WERI-Rb-1 (cell line): ENCODE data around the gene JAKMIP2.
A peak's percentile ranks its signal among the peaks of the same experiment; 100 is the strongest.

Experiments
- DNase-seq: peaks from one replicate; pipeline ENCODE4 v3.0.0-alpha.2; 2020
- H3K27ac ChIP-seq: fragments of 250-450 bp; sonication (Bioruptor Pico); 2 replicates; pipeline ENCODE4 v1.5.1; 2020; ENCODE audit warnings: mild to moderate bottlenecking, moderate library complexity
- H3K27me3 ChIP-seq: fragments of 250-450 bp; sonication (Bioruptor Pico); 2 replicates; pipeline ENCODE4 v1.5.1; 2021; ENCODE audit warnings: mild to moderate bottlenecking, low read depth, moderate library complexity; ENCODE audit not compliant: insufficient read depth, severe bottlenecking
- H3K36me3 ChIP-seq: fragments of 250-450 bp; sonication (Bioruptor Pico); 2 replicates; pipeline ENCODE4 v1.5.1; 2020; ENCODE audit warnings: mild to moderate bottlenecking, moderate library complexity
- H3K4me3 ChIP-seq: 2 replicates; pipeline ENCODE4 v1.5.1; 2011; ENCODE audit warnings: low read depth, mild to moderate bottlenecking, control low read depth, low read length
- H3K9me3 ChIP-seq: fragments of 250-450 bp; sonication (Bioruptor Pico); 2 replicates; pipeline ENCODE4 v1.5.1; 2021; ENCODE audit warnings: mild to moderate bottlenecking, moderate library complexity; ENCODE audit not compliant: severe bottlenecking
- TF ChIP-seq, protein P1 (sequence below): IDR thresholded peaks from 2 replicates; pipeline ENCODE4 v1.5.1; 2011; ENCODE audit warnings: low read depth, mild to moderate bottlenecking, control low read depth, inconsistent platforms, low read length

The JAKMIP2 gene

DNA sequence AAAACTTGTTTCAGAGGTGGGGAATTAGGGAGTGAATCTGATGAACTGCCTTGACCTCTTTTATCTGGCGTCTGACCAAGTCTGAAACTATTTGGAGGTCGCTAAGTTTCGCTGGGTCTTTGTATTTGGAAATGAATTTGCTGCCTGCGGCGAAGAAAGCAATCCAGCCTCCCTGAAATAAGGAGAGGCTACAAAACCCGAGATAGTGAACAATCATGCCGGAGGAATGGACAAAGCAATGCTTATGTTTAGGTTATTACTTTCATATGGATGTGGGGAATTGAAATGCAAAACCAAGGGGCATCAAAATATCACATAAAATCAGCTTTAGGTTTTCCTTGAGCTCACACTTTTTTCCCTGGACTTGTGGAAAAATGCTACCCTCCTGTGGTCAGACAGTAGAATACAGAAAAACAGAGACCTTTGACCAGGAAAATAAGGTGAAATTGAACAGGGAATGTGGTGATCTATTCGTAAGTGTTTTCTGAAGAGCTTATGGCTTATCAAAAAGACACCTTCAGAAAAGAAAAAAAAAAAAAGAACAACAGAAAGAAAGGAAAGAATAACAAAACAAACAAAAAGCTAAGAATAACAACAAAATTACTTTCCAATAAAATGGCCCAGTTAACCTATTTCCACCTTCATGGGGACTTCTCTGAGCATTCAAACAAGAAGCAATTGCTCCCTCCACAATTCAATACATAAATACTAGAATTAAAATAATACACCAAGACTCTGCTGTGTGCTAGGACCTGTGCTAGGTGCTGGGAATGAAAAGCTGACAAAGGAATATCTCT lies 204.1 kb downstream of the JAKMIP2 start:
- H3K4me3 ChIP-seq = no peak overlapping the region
- H3K27ac ChIP-seq = no peak overlapping the region
- TF ChIP-seq, protein P1, sequence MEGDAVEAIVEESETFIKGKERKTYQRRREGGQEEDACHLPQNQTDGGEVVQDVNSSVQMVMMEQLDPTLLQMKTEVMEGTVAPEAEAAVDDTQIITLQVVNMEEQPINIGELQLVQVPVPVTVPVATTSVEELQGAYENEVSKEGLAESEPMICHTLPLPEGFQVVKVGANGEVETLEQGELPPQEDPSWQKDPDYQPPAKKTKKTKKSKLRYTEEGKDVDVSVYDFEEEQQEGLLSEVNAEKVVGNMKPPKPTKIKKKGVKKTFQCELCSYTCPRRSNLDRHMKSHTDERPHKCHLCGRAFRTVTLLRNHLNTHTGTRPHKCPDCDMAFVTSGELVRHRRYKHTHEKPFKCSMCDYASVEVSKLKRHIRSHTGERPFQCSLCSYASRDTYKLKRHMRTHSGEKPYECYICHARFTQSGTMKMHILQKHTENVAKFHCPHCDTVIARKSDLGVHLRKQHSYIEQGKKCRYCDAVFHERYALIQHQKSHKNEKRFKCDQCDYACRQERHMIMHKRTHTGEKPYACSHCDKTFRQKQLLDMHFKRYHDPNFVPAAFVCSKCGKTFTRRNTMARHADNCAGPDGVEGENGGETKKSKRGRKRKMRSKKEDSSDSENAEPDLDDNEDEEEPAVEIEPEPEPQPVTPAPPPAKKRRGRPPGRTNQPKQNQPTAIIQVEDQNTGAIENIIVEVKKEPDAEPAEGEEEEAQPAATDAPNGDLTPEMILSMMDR = peak; percentile 46; the same call in 1 of the 2 replicates
- no peak for DNase-seq
- H3K9me3 ChIP-seq = peaks cover 4% of the 10 kb centered on the region
- no peaks in the 10 kb centered on the region for H3K27me3 ChIP-seq
- H3K36me3 ChIP-seq = no peaks in the 10 kb centered on the region

DNA sequence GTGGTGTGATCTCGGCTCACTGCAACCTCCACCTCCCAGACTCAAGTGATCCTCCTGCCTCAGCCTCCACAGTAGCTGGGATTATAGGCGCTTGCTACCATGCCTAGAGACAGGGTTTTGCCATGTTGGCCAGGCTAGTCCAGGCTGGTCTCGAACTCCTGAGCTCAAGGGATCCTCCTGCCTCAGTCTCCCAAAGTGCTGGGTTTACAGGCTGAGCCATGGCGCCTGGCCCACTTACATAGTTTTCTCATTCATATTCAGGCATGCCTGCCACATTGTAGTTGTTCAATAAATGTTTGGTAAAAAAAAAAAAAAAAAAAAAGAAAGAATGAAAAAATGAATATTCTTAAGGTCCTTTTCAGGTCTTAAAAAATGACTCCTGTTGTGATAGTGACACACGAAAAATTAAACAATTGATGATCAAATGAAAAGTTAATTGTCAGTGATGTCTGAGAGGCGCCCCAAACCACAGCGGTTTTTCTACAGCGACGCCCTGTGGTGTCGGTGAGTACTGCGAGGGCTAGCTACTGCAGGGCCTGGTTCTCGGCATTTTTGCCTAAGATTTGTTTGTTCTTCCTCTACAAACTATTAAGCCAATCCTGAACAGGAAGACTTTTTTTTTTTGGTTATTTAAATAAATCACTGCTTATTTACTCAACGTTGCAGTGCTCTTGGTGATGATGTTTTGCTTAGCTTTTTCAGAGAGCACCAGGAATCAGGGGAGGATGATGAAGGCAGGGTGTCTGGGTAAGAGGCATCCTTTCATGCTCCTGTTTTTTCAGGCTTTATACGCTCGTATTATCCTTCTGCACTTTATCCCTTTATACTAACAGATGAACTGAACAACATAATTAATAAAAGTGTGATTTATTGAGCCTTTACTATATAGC lies 205.6 kb downstream of the JAKMIP2 start:
- Histone ChIP-seq H3K4me3 (no peak overlapping the region), H3K27me3 (no peaks in the 10 kb centered on the region), H3K36me3 (no peaks in the 10 kb centered on the region), H3K9me3 (peaks cover 4% of the 10 kb centered on the region), H3K27ac (no peak overlapping the region)
- TF ChIP-seq, protein P1 = peak; percentile 81
- peak; percentile 64 for DNase-seq

DNA sequence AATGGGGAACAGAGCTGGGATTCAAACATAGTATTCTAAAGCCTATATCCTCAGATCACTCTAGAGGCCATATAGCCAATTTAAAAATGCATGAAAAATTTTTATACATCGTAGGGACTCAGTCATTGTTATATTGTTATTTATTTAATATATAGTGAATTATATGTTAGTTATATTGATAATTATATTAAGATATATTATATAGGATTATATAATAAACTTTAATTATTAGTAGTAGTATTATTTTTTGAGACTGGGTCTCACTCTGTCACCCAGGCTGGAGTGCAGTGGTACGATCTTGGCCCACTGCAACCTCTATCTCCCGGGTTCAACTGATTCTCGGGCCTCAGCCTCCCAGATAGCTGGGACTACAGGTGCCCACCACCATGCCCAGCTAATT lies 206.9 kb downstream of the JAKMIP2 start:
- H3K4me3 ChIP-seq = no peak overlapping the region
- peaks cover 4% of the 10 kb centered on the region for H3K9me3 ChIP-seq
- TF ChIP-seq, protein P1 = no peak
- H3K27ac ChIP-seq = no peak overlapping the region
- H3K27me3 ChIP-seq = no peaks in the 10 kb centered on the region
- no peaks in the 10 kb centered on the region for H3K36me3 ChIP-seq
- DNase-seq = no peak

DNA sequence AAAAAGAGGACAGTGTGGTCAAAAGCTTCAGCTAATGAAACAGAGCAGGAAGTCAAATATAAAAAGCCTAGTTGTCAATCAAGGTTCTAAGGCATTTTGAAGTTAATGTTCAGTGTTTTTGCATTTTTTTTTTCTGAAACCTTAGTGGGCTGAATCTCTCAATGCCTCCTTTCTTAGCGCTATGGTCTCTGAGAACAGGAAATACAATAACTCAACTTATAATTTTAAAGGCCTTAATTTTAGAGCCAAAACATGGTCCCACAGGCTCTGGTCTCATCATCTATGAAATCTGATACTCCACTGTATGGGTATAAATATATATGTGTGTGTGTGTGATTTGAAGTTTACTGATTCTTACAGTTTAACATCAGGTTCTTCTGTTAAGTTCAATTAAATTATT lies 209.3 kb downstream of the JAKMIP2 start:
- no peak for DNase-seq
- H3K27ac ChIP-seq = no peak overlapping the region
- TF ChIP-seq, protein P1 = no peak

DNA sequence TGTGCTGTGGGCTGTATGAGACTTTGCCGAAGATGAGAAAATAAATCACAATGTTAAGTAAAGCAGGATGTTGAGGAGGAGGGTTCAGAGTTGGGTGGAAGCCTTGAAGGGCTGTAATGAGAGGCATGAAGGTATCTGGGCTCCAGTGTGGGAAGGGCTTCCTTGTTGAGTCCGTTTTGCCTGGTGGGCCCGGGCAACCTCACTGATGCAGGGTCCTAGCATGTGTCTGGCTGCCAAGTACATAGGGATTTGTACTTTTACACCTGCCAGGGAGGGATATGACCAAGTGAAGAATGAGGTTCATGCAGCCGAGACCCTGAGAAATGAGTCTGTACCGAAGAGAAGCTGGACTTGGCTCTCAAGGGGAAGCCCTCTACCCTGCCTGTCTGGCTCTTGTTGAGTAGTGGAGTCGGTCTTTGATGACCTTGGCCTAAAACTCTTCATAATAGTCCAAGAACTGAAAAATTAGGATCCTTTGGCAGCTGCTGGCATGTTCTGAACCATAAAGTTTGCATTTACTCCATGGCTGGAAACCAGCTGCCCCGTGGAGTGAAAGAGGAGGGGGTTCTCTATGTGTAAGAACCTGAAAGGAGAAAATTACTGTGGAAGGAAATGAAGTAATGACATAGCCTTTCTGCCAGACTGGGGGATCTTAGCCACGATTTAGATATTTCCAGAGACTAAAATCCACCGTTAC lies 213.7 kb downstream of the JAKMIP2 start:
- Histone ChIP-seq H3K27me3 (no peaks in the 10 kb centered on the region), H3K36me3 (no peaks in the 10 kb centered on the region), H3K27ac (no peak overlapping the region), H3K4me3 (no peak overlapping the region), H3K9me3 (no peaks in the 10 kb centered on the region)
- DNase-seq = no peak
- TF ChIP-seq, protein P1 = no peak

More for the DNA sequence above, 209.3 kb downstream of the JAKMIP2 start:
- Histone ChIP-seq H3K4me3 (no peak overlapping the region), H3K36me3 (no peaks in the 10 kb centered on the region), H3K9me3 (no peaks in the 10 kb centered on the region), H3K27me3 (no peaks in the 10 kb centered on the region)
